Left cardiac atrium (tissue), 4 donors: ENCODE measurements around the gene CDC45. TPM values are rescaled to one million over a fixed set of nuclear protein-coding genes. Genes with fewer than 3 reads are reported as not detected.
A peak's percentile ranks its signal among the peaks of the same experiment; 100 is the strongest.
"Not testable (repeated sequence)": the region's sequence is repeated elsewhere in the genome, so short reads cannot be mapped to it uniquely, and the experiment has no call there.

Experiments used
- ATAC-seq, 2 donors: fragments of 200-7000 bp; cut with Tn5 transposase; one replicate each; pipeline ENCODE4 v1.9.1; 2020; ENCODE audit warnings: mild to moderate bottlenecking in 2 of 2, moderate library complexity in 2 of 2
- DNase-seq: peaks from one replicate; pipeline ENCODE4 v3.0.0-alpha.2; 2020
- intact Hi-C, 2 donors: fragments of 100-400 bp; cut with DNase I; formaldehyde crosslinking; loops; one replicate each; pipeline versions ENCODE4 v1.14.1 to v1.15.1; 2022 to 2023
- total RNA-seq, 2 donors: library from RNA; stranded (reverse); fragmentation: NEBNext Ultra II Directional; extraction: Animal tissue kit (Norgen Biotek cat#: 25700); gene quantifications; one replicate each; pipeline ENCODE4 v1.2.1, GENCODE V29; 2021
- donor health status: DM: no; HTN: yes; CAD: no.
- donor health status: DM: no; HTN: yes; CAD: no; lungs with severe emphysema.
- donor health status: DM: yes; HTN: yes; CAD: no.
- donor health status: Dilated cardiomyopathy.

Gene CDC45
- total RNA-seq, 2 donors from 2014 or later: 0.34 to 2.1 TPM

DNA sequence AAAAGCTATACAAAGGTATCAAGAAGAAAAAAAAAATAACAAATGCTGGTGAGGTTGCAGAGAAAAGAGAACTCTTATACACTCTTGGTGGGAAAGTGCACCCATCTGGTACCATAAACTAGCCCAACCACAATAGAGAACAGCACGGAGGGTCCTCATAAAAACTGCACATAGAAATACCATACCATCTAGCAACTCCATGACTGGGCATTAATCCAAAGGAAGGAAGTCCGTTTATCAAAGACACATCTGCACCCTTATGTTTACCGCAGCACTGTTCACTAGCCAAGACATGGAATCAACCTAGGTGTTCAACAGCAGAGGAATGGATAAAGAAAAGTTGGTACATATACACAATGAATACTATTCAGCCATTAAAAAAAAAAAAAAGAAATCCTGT, 55.3 kb downstream of the CDC45 start:
- ATAC-seq (no peak), DNase-seq (no peak)
- intact Hi-C loops: no loop called here

DNA sequence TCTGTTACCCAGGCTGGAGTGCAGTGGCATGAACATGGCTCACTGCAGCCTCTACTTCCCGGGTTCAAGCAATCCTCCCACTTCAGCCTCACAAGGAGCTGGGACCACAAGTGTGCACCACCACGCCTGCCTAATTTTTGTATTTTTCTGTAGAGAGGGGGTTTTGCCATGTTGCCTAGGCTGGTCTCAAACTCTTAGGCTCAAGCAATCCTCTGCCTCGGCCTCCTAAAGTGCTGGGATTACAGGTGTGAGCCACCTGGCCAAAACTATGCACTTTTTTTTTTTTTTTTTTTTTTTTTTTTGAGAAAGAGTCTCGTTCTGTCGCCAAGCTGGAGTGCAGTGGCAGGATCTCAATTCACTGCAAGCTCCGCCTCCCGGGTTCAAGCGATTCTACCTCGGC, 56.8 kb downstream of the CDC45 start:
- intact Hi-C loops: no loop called here
- no peak for DNase-seq
- no peak for ATAC-seq

- intact Hi-C loops: no loop called here
- ATAC-seq: no peak
- no peak for DNase-seq
Observed at GRCh38 chr22:19537941-19538488, 58.3 kb downstream of the CDC45 start.

- intact Hi-C loops: no loop called here
- ATAC-seq: no peak
Observed at GRCh38 chr22:19540394-19540793, 60.7 kb downstream of the CDC45 start.

DNA sequence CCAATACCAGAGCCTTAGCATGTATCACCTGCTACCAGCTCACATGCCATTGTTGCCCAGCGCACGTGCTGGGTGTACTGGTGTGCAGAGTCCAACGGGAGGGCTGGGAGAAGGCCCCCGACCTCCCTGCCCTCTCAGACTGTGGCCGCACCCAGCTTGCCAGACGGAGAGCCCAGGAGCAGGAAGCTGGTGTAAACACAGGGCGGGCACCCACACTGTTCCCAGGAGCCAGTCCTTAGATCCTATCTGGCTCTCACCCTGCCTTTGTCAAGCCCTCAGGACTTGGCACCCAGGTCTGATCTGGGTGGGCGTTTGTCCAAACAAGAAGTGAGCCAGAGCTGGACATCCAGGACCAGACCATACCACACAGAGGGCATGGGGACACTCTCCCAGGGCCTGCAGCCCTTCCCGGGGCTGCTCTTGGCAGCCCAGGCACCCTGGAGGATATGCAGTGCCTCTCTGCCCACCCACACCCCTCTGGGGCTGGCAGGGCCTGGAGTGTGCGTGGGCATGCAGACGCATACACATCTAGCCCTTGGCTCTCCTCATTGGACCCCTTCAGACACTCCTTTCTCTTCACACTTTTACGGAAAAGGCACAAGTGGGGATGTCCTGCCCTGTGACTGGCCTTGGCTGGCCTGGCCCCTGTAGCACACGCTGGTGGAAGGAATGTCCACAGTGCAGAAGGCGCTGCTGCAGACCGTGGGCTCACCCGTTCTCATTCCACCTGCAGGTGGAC, 64.4 kb downstream of the CDC45 start:
- intact Hi-C loops: no loop called here
- ATAC-seq (peak in 1 of 2 donors; percentile 24), DNase-seq (no peak)

More at GRCh38 chr22:19540394-19540793, 60.7 kb downstream of the CDC45 start:
- no peak for DNase-seq

DNA sequence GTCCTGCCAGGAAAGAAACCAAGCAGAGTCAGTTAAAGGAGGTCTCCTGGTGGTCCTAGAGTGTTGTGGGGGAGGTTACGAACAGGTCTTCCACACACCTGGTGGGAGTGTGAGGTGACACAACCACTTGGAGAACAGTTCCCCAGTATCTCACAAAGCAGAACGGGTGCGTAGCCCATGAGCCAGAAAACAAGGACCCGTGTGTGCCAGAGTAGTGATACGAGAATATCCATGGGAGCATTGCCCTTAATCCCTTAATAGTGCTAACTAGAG, 66.2 kb downstream of the CDC45 start:
- intact Hi-C loops: no loop called here
- no peak for ATAC-seq

GRCh38 chr22:19546680-19547079, 67.0 kb downstream of the CDC45 start:
- DNase-seq (no peak), ATAC-seq (no peak)
- intact Hi-C loops: no loop called here

More for the DNA sequence above, 66.2 kb downstream of the CDC45 start:
- DNase-seq: no peak

GRCh38 chr22:19547620-19548019, 67.9 kb downstream of the CDC45 start:
- ATAC-seq (no peak), DNase-seq (no peak)

GRCh38 chr22:19548427-19548826, 68.7 kb downstream of the CDC45 start:
- DNase-seq, intact Hi-C loops, ATAC-seq: not testable (repeated sequence)

More at GRCh38 chr22:19547620-19548019, 67.9 kb downstream of the CDC45 start:
- intact Hi-C loops: no loop called here

DNA sequence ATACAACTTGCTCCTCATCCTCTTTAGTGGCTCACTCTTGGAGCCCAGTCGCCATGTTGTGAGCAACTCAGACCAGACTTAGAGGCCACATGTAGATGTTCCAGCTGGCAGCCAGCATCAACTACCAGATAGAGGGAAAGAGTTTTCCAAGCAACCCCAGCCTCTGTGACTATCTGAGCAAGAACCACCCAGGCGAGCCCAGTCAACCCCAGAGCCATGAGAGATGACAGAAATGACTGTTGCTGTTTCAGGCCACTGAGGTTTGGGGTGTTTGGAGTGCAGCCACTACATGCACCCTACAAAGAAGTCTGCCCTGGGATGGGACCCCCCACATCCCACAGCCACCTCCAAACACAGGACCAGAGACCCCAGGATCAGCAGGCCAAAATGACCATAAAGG, 69.2 kb downstream of the CDC45 start:
- intact Hi-C loops: no loop called here
- DNase-seq: no peak
- no peak for ATAC-seq

DNA sequence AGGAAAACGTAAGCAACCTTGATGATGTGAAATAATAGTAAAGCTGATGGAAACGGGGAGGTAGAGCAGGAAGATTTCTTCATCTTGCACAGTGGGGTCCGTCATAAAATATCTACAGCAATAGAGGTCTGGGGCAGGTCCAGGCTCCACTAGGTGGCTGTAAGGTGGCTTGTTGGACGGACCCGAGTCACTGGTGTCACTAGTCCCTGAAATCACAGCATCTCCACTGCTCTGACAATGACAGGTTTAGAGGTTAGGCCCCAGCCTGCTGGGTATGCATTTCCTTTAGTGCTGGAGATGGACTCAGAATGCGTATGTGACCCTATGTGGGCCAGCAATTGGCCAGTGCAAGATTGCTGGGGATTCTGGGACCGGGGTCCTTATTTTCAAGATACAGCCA, 69.7 kb downstream of the CDC45 start:
- intact Hi-C loops: no loop called here
- DNase-seq: no peak
- ATAC-seq: no peak

DNA sequence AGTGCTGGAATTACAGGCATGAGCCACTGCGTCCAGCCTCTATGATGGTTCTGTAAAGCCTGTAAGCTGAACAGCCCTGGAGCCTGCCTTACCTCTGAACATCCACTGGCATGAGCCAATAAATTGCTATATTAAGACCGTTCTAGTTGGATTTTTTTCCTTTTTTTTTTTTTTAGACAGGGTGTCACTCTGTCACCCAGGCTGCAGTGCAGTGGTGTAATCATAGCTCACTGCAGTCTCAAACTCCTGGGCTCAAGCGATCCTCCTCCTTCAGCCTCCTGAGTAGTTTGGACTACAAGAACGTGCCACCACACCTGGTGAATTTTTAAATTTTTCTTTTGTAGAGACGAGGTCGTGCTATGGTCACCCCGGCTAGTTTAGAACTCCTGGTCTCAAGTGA, 70.7 kb downstream of the CDC45 start:
- ATAC-seq (no peak), DNase-seq (no peak)
- intact Hi-C loops: no loop called here

DNA sequence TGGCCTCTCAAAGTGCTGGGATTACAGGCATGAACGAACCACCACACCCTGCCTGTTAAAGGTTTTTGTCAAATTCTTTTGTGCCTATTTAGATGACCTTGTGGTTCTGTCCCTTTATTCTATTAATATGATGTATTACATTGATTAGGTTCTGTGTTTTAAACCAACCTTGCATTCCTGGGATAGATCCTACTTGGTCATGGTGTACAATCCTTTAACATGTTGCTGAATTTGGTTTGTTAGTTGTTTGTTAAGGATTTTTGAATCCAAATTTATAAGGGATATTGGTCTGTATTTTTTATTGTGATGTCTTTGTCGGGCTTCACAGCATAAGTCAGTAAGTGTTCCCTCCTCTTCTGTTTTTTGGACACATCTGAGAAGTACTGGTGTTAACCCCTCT, 73.5 kb downstream of the CDC45 start:
- ATAC-seq (no peak), DNase-seq (no peak)
- intact Hi-C loops: no loop called here

DNA sequence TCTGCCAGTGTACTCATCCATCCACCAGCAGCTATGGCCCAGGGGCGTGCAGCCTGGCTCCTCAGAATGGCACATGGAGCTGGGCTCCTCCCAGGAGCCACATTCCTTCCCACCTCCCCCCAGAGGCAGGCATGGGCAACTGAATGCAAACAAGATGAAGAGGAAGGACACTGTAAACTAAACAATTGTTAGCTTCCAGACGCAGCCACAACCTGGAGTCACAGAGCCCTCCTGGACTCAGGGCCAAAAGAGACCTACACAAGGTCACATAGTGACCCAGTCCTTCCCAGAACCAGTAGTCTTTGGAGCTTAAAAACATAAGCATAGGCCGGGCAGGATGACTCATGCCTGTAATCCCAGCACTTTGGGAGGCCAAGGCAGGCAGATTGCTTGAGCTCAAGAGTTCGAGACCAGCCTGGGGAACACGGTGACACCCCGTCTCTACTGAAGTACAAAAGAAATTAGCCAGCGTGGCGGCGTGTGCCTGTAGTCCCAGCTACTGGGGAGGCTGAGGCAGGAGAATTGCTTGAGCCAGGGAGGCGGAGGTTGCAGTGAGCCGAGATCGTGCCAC, 75.2 kb downstream of the CDC45 start:
- intact Hi-C loops: no loop called here
- DNase-seq (no peak), ATAC-seq (no peak)

GRCh38 chr22:19555651-19556050, 75.9 kb downstream of the CDC45 start:
- no peak for ATAC-seq
- intact Hi-C loops: no loop called here
- no peak for DNase-seq

GRCh38 chr22:19556963-19557545, 77.3 kb downstream of the CDC45 start:
- intact Hi-C loops: no loop called here
- no peak for ATAC-seq
- no peak for DNase-seq

DNA sequence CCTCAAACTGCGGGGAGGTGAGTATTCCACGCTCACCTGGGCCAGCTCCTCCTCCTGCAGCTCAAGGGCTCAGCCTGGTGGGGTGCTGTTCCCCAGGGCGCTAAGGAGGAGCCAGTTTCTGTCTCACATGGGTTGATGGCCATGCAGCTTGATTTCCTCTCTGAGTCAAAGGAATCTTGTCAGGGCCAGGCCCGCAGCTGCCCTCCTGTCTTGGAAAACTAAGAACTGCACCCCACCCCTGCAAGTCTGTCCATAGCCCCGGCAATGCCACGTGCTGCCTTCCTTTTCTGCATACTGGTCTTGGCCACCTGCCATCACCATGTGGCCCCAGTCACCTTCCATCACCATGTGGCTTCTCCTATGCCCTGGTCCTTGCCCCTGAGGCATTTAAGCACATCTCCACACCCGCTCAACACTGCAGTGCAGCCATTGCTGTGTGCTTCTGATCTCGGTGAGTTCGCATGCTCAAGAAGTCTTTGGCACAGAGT, 79.6 kb downstream of the CDC45 start:
- ATAC-seq: no peak
- intact Hi-C loops: no loop called here
- DNase-seq: no peak

GRCh38 chr22:19559956-19560355, 80.2 kb downstream of the CDC45 start:
- no peak for ATAC-seq
- intact Hi-C loops: no loop called here
- DNase-seq: no peak

GRCh38 chr22:19565382-19566278, 85.9 kb downstream of the CDC45 start:
- DNase-seq (no peak), ATAC-seq (no peak)
- intact Hi-C loops: no loop called here
